GM23248 (cell line): ENCODE results near the gene SERPINA5. TPM values are rescaled to one million over a fixed set of nuclear protein-coding genes. Genes with fewer than 3 reads are reported as not detected.

Experiments
- DNase-seq: peaks from one replicate; pipeline ENCODE4 v3.0.0-alpha.2; 2015
- H2AFZ ChIP-seq: fragments of 200-600 bp; sonication (generic); 2 replicates; pipeline ENCODE4 v1.6.1; 2016; ENCODE audit warnings: antibody characterized with exemption
- H3F3A ChIP-seq: fragments of 200-600 bp; sonication (generic); 2 replicates; pipeline ENCODE4 v1.6.1; 2016; ENCODE audit warnings: mild to moderate bottlenecking, antibody characterized with exemption, mixed run types; ENCODE audit not compliant: insufficient read depth
- H3K27ac ChIP-seq: fragments of 200-600 bp; sonication (generic); 2 replicates; pipeline ENCODE4 v1.5.1; 2016; ENCODE audit warnings: mild to moderate bottlenecking
- H3K27me3 ChIP-seq: fragments of 200-600 bp; sonication (generic); replicated peaks from 2 replicates; pipeline ENCODE4 v1.6.1; 2016; ENCODE audit warnings: mild to moderate bottlenecking; ENCODE audit not compliant: insufficient read depth
- H3K36me3 ChIP-seq: fragments of 200-600 bp; sonication (generic); 2 replicates; pipeline ENCODE4 v1.6.1; 2016; ENCODE audit warnings: low read depth, mild to moderate bottlenecking
- H3K4me1 ChIP-seq: fragments of 200-600 bp; sonication (generic); 2 replicates; pipeline ENCODE4 v1.6.1; 2016; ENCODE audit warnings: mild to moderate bottlenecking; ENCODE audit not compliant: insufficient read depth
- H3K4me2 ChIP-seq: fragments of 200-600 bp; sonication (generic); one replicate; pipeline ENCODE4 v1.6.1; 2016; ENCODE audit warnings: mild to moderate bottlenecking; ENCODE audit not compliant: unreplicated experiment
- H3K4me3 ChIP-seq: fragments of 200-600 bp; sonication (generic); 2 replicates; pipeline ENCODE4 v1.5.1; 2016; ENCODE audit warnings: mild to moderate bottlenecking
- H3K79me2 ChIP-seq: fragments of 200-600 bp; sonication (generic); 2 replicates; pipeline ENCODE4 v1.6.1; 2016; ENCODE audit warnings: mild to moderate bottlenecking; ENCODE audit not compliant: insufficient read depth
- H3K9ac ChIP-seq: fragments of 200-600 bp; sonication (generic); 2 replicates; pipeline ENCODE4 v1.6.1; 2016; ENCODE audit warnings: mild to moderate bottlenecking
- H3K9me2 ChIP-seq: fragments of 200-600 bp; sonication (generic); 2 replicates; pipeline ENCODE4 v1.6.1; 2016; ENCODE audit warnings: mixed run types, mild to moderate bottlenecking, moderate library complexity; ENCODE audit not compliant: insufficient read depth
- H3K9me3 ChIP-seq: fragments of 200-600 bp; sonication (generic); one replicate; pipeline ENCODE4 v1.6.1; 2017; ENCODE audit warnings: low read depth
- H4K20me1 ChIP-seq: fragments of 200-600 bp; sonication (generic); 2 replicates; pipeline ENCODE4 v1.6.0; 2016; ENCODE audit not compliant: insufficient read depth
- EZH2 ChIP-seq: fragments of 200-600 bp; sonication (generic); IDR thresholded peaks from 2 replicates; pipeline ENCODE4 v1.6.1; 2018; ENCODE audit warnings: antibody characterized with exemption, mild to moderate bottlenecking; ENCODE audit not compliant: insufficient read depth, poor library complexity, severe bottlenecking
- EZH2phosphoT487 ChIP-seq: fragments of 200-600 bp; sonication (generic); IDR thresholded peaks from 2 replicates; pipeline ENCODE4 v1.6.1; 2018; ENCODE audit warnings: antibody characterized with exemption, moderate library complexity, mild to moderate bottlenecking, low read depth; ENCODE audit not compliant: insufficient read depth
- WGBS, 2 experiments: methylation state at CpG; one replicate each; pipeline ENCODE4 v1.1.6; 2015 to 2017; ENCODE audit warnings: low lambda C conversion rate in 2 of 2, low coverage in 1 of 2; ENCODE audit errors: missing lambda C conversion rate in 2 of 2; 5-methylcytosine and 5-hydroxymethylcytosine counted together
- in situ Hi-C: fragments of 300-500 bp; cut with MboI; formaldehyde crosslinking; loops from 2 replicates; pipeline ENCODE4 v1.15.0; 2020
- polyA plus RNA-seq: library from polyadenylated mRNA; unstranded; fragments of >200 nt; fragmentation: Nextera tagmentation; extraction: Ambion mirVana; gene quantifications from 2 replicates; pipeline ENCODE4 v1.2.1, GENCODE V29; 2016
- total RNA-seq: library from RNA; depleted of rRNA; stranded (reverse); fragments of >200 nt; shearing (Covaris generic); gene quantifications from 2 replicates; pipeline ENCODE4 v1.2.3, GENCODE V29; 2014

The SERPINA5 gene
- total and polyA plus RNA-seq, 2 experiments from 2014 or later: not detected

GRCh38 chr14:94612580-94613554 lies 31.6 kb downstream of the SERPINA5 start:
- in situ Hi-C loops: no loop called here
- Histone ChIP-seq H3K4me1 (peaks cover 11% of the 10 kb centered on the region), H3K36me3 (no peaks in the 10 kb centered on the region), H3F3A (peaks cover 8% of the 10 kb centered on the region; the same call in 1 of the 2 replicates), H3K9me3 (no peaks in the 10 kb centered on the region), H3K9ac (no peak overlapping the region), H3K79me2 (no peaks in the 10 kb centered on the region), H3K4me3 (no peak overlapping the region), H4K20me1 (no peaks in the 10 kb centered on the region), H3K4me2 (no peak overlapping the region), H3K27me3 (no peaks in the 10 kb centered on the region), H2AFZ (no peak overlapping the region; the same call in 1 of the 2 replicates), H3K27ac (no peak overlapping the region), H3K9me2 (no peaks in the 10 kb centered on the region)
- WGBS, 2 experiments: 59 to 63% methylated on average over 8 to 9 of the region's 9 CpGs
- TF ChIP-seq EZH2phosphoT487 (no peak), EZH2 (no peak)
- peak; percentile 28 for DNase-seq

GRCh38 chr14:94613720-94614644 lies 32.8 kb downstream of the SERPINA5 start:
- DNase-seq: no peak
- Histone ChIP-seq H3K4me1 (peaks cover 11% of the 10 kb centered on the region), H3K4me2 (no peak overlapping the region), H3K4me3 (no peak overlapping the region), H3F3A (peaks cover 8% of the 10 kb centered on the region; the same call in 1 of the 2 replicates), H3K9me2 (no peaks in the 10 kb centered on the region), H3K36me3 (no peaks in the 10 kb centered on the region), H3K79me2 (no peaks in the 10 kb centered on the region), H2AFZ (no peak overlapping the region), H3K27ac (no peak overlapping the region), H3K9ac (no peak overlapping the region), H4K20me1 (no peaks in the 10 kb centered on the region), H3K27me3 (no peaks in the 10 kb centered on the region), H3K9me3 (no peaks in the 10 kb centered on the region)
- no peak for TF ChIP-seq EZH2phosphoT487
- 76 to 84% methylated on average over 20 of the region's 20 CpGs for WGBS, 2 experiments
- in situ Hi-C loops: no loop called here

GRCh38 chr14:94614802-94615201 lies 33.6 kb downstream of the SERPINA5 start:
- in situ Hi-C loops: no loop called here
- H3K4me2 ChIP-seq: no peak overlapping the region
- H3K9ac ChIP-seq: no peak overlapping the region
- H3K27me3 ChIP-seq: no peaks in the 10 kb centered on the region
- H4K20me1 ChIP-seq: no peaks in the 10 kb centered on the region
- H3F3A ChIP-seq: peaks cover 3% of the 10 kb centered on the region; the same call in 1 of the 2 replicates
- H3K36me3 ChIP-seq: no peaks in the 10 kb centered on the region
- H3K4me3 ChIP-seq: no peak overlapping the region
- H3K79me2 ChIP-seq: no peaks in the 10 kb centered on the region
- H2AFZ ChIP-seq: no peak overlapping the region
- no peaks in the 10 kb centered on the region for H3K9me2 ChIP-seq
- H3K4me1 ChIP-seq: peaks cover 9% of the 10 kb centered on the region
- 82 to 86% methylated on average over 7 of the region's 7 CpGs for WGBS, 2 experiments
- no peak for DNase-seq
- no peak for TF ChIP-seq EZH2phosphoT487
- H3K9me3 ChIP-seq: no peaks in the 10 kb centered on the region
- H3K27ac ChIP-seq: no peak overlapping the region

GRCh38 chr14:94615254-94615653 lies 34.0 kb downstream of the SERPINA5 start:
- Histone ChIP-seq H3K36me3 (no peaks in the 10 kb centered on the region), H3K27me3 (no peaks in the 10 kb centered on the region), H3K4me1 (peaks cover 6% of the 10 kb centered on the region; the same call in 1 of the 2 replicates), H3K79me2 (no peaks in the 10 kb centered on the region), H3K27ac (no peak overlapping the region), H3F3A (no peaks in the 10 kb centered on the region), H3K9me3 (no peaks in the 10 kb centered on the region), H2AFZ (no peak overlapping the region), H3K9me2 (no peaks in the 10 kb centered on the region), H3K4me2 (no peak overlapping the region), H4K20me1 (no peaks in the 10 kb centered on the region), H3K9ac (no peak overlapping the region), H3K4me3 (no peak overlapping the region)
- WGBS, 2 experiments: 93 to 94% methylated on average over 3 of the region's 3 CpGs
- in situ Hi-C loops: no loop called here
- DNase-seq: no peak
- TF ChIP-seq EZH2phosphoT487 (no peak), EZH2 (no peak)
